Measurements from ENCODE around the gene TUBGCP2. TPM values are rescaled to one million over a fixed set of nuclear protein-coding genes. Genes with fewer than 3 reads are reported as not detected.

TUBGCP2 gene
- total RNA-seq, 1 donor from 2014 or later: 58.6 TPM

DNA sequence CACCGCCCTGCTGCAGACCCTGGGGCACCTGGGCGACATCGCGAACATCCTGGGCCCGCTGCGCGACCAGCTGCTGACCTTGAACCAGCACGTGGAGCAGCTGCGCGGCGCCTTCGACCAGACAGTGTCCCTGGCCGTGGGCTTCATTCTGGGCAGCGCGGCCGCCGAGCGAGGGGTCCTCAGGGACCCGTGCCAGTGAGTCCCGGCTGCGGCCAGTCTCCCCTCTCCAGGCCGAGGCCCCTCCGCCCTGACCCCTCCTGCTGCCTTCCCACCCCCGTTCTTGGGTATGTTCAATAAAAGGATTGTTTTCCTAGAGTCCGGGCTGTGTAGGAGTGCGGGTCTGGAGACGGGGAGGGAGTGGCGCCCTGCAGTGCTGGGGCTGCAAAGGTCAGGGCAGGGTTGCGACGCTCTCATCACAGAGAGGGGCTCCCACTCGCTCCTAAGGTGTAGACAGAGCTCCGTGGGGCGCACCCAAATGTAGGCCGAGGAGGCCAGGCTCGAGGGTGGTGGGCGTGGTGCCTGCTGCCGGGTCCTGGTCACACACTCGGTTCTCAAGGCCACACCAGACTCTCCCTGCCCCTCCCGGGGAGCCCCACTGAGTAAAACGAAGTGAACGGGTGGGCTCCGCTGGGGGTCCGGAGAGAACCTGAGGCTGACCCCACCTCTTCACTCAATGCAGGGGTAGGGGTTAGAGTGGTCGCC, 77.3 kb downstream of the TUBGCP2 start:
- no peak overlapping the region for H3K27ac Mint-ChIP-seq
- no peak for DNase-seq (ENCODE audit: extremely low spot score, unreplicated experiment)
- H3K9me3 Mint-ChIP-seq: no peaks in the 10 kb centered on the region
- H3K27me3 Mint-ChIP-seq: peaks cover 75% of the 10 kb centered on the region
- TF ChIP-seq, protein P1, sequence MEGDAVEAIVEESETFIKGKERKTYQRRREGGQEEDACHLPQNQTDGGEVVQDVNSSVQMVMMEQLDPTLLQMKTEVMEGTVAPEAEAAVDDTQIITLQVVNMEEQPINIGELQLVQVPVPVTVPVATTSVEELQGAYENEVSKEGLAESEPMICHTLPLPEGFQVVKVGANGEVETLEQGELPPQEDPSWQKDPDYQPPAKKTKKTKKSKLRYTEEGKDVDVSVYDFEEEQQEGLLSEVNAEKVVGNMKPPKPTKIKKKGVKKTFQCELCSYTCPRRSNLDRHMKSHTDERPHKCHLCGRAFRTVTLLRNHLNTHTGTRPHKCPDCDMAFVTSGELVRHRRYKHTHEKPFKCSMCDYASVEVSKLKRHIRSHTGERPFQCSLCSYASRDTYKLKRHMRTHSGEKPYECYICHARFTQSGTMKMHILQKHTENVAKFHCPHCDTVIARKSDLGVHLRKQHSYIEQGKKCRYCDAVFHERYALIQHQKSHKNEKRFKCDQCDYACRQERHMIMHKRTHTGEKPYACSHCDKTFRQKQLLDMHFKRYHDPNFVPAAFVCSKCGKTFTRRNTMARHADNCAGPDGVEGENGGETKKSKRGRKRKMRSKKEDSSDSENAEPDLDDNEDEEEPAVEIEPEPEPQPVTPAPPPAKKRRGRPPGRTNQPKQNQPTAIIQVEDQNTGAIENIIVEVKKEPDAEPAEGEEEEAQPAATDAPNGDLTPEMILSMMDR (conservative IDR thresholded peaks at IDR 0.05): no peak
- no peaks in the 10 kb centered on the region for H3K36me3 Mint-ChIP-seq
- peak overlapping the region; percentile 31 for H3K4me3 Mint-ChIP-seq
- no peaks in the 10 kb centered on the region for H3K4me1 Mint-ChIP-seq (ENCODE audit: unreplicated experiment)

DNA sequence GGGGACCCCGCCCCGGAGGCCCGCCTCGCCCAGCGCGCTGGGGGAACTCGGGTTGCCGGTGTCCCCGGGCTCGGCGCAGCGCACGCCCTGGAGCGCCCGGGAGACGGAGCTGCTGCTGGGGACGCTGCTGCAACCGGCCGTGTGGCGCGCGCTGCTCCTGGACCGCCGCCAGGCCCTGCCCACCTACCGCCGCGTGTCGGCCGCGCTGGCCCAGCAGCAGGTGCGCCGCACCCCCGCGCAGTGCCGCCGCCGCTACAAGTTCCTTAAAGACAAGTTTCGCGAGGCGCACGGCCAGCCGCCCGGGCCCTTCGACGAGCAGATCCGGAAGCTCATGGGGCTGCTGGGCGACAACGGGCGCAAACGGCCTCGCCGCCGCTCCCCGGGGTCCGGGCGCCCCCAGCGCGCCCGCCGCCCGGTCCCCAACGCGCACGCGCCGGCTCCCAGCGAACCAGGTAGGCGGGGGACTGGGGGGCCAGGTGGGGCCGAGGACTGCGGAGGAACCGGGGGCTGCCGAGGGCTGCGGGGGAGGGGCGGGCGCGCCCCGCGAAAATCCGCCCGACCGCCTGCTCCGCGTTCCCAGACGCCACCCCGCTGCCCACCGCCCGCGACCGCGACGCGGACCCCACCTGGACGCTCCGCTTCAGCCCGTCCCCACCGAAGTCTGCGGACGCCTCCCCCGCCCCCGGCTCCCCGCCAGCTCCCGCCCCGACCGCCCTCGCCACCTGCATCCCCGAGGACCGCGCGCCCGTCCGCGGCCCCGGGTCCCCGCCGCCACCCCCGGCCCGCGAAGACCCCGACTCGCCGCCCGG, 78.1 kb downstream of the TUBGCP2 start:
- no peaks in the 10 kb centered on the region for H3K4me1 Mint-ChIP-seq (ENCODE audit: unreplicated experiment)
- no peak for DNase-seq (ENCODE audit: extremely low spot score, unreplicated experiment)
- no peak overlapping the region for H3K4me3 Mint-ChIP-seq
- H3K27me3 Mint-ChIP-seq: peaks cover 76% of the 10 kb centered on the region
- no peaks in the 10 kb centered on the region for H3K36me3 Mint-ChIP-seq
- TF ChIP-seq, protein P1 (conservative IDR thresholded peaks at IDR 0.05): no peak
- H3K27ac Mint-ChIP-seq: no peak overlapping the region
- no peaks in the 10 kb centered on the region for H3K9me3 Mint-ChIP-seq

DNA sequence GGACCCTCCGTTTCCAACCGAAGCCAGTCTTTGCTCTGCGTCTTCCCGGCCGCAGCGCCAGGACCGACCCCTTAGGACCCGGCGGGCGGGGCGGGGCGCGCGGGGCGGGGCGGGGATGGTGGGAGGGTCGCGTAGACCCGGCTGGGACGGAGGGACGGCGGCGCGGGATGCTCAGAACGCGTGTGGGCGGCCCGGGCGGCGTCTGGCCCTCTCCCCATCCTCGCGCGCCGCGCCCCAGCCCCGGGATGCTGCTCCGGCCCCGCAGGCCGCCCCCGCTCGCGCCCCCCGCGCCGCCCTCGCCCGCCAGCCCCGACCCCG, 78.7 kb downstream of the TUBGCP2 start, which contains the start of gene UTF1:
Gene UTF1 (plus strand): TSS at position 174 of the 318 bp plus-strand sequence. CDS start 72 bp downstream, at position 246.
- DNase-seq (ENCODE audit: extremely low spot score, unreplicated experiment): no peak
- Mint-ChIP-seq H3K27ac (no peak within 1 kb of the TSS), H3K36me3 (no peaks in the 10 kb centered on the region), H3K27me3 (peaks cover 74% of the 10 kb centered on the region), H3K9me3 (no peaks in the 10 kb centered on the region), H3K4me1 (ENCODE audit: unreplicated experiment) (no peaks in the 10 kb centered on the region), H3K4me3 (peak within 1 kb of the TSS; percentile 9)
- TF ChIP-seq, protein P1 (conservative IDR thresholded peaks at IDR 0.05): no peak

DNA sequence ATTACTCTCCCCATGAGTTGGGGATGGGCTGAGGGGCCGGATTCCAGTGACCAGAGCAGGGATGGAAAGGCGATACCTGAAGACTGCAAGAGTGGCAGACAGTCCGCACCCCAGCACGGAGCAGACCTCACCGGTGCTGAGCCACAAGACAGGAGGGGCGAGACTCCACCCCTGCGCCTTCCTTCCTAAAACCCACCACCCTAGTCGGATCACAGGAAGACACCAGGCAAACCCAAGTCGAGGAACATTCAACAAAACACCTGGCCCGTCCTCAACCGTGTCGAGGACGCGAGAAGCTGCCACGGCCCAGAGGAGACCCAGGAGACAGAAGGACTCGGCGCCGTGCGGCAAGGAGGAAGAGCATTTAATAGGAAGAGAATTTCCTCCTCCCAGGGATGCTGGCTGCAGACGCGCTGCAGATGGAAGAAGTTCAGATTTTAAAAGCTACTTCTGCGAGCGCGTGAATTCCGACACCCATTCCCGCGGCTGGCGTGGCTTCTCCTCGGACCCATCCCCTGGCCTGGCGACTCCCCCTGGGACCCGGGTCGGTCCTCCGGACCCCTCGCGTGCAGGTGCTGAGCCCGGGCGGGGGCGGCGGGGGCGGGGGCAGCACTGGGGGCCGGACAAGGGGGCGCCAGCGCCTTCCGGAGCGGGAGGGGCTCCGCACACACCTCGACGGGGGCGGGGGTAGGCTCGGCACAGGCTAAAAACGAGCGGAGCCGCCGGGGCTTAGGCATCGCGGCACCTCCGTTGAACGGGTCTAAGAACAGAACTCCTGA, 79.2 kb downstream of the TUBGCP2 start:
- no peak for DNase-seq (ENCODE audit: extremely low spot score, unreplicated experiment)
- Mint-ChIP-seq H3K4me3 (peak overlapping the region; percentile 9), H3K27me3 (peaks cover 71% of the 10 kb centered on the region), H3K27ac (no peak overlapping the region), H3K36me3 (no peaks in the 10 kb centered on the region), H3K4me1 (ENCODE audit: unreplicated experiment) (no peaks in the 10 kb centered on the region), H3K9me3 (no peaks in the 10 kb centered on the region)
- TF ChIP-seq, protein P1 (conservative IDR thresholded peaks at IDR 0.05): no peak

Small RNA genes lying within 50 kb of the gene (microRNA-seq; reads per million reads assigned to microRNA genes)
- not detected for gene MIR202

Other genes with a start within 250 kb of the TUBGCP2 start
- 0.99 and 1.6 TPM in 2 replicates for gene ADGRA1, start 220.9 kb downstream of the TUBGCP2 start, total RNA-seq (ENCODE audit: low replicate concordance)
- gene KNDC1, start 148.7 kb downstream of the TUBGCP2 start, total RNA-seq (ENCODE audit: low replicate concordance): 2.7 and 6.4 TPM in 2 replicates
- gene UTF1, start 78.7 kb downstream of the TUBGCP2 start, total RNA-seq (ENCODE audit: low replicate concordance): not detected in 2 replicates
- gene VENTX, start 71.0 kb downstream of the TUBGCP2 start, total RNA-seq (ENCODE audit: low replicate concordance): not detected in 2 replicates
- gene ADAM8, start 32.0 kb downstream of the TUBGCP2 start, total RNA-seq (ENCODE audit: low replicate concordance): 6.2 and 7.1 TPM in 2 replicates
- 39.7 and 51.9 TPM in 2 replicates for gene ZNF511, start within 50 bp of the TUBGCP2 start, total RNA-seq (ENCODE audit: low replicate concordance)
- gene CALY, start 28.0 kb upstream of the TUBGCP2 start, total RNA-seq (ENCODE audit: low replicate concordance): 3.6 and 8.5 TPM in 2 replicates
- 1.3 and 2.8 TPM in 2 replicates for gene PRAP1, start 38.5 kb upstream of the TUBGCP2 start, total RNA-seq (ENCODE audit: low replicate concordance)
- gene FUOM, start 49.1 kb upstream of the TUBGCP2 start, total RNA-seq (ENCODE audit: low replicate concordance): 20.4 and 21.7 TPM in 2 replicates
- 106 and 127 TPM in 2 replicates for gene ECHS1, start 64.5 kb upstream of the TUBGCP2 start, total RNA-seq (ENCODE audit: low replicate concordance)
- 6.9 and 8.2 TPM in 2 replicates for gene PAOX, start 70.4 kb upstream of the TUBGCP2 start, total RNA-seq (ENCODE audit: low replicate concordance)
- gene MTG1, start 85.3 kb upstream of the TUBGCP2 start, total RNA-seq (ENCODE audit: low replicate concordance): 79.1 and 89.6 TPM in 2 replicates
- gene SPRN, start 115.8 kb upstream of the TUBGCP2 start, total RNA-seq (ENCODE audit: low replicate concordance): 0.21 and 0.56 TPM in 2 replicates
- 1.2 and 1.4 TPM in 2 replicates for gene SCART1, start 145.1 kb upstream of the TUBGCP2 start, total RNA-seq (ENCODE audit: low replicate concordance)
- 0.53 and 0.62 TPM in 2 replicates for gene CYP2E1, start 218.5 kb upstream of the TUBGCP2 start, total RNA-seq (ENCODE audit: low replicate concordance)